Fibroblast of the aortic adventitia (primary cell): ENCODE measurements around the gene TMEM235. TPM values are rescaled to one million over a fixed set of nuclear protein-coding genes. Genes with fewer than 3 reads are reported as not detected.

Source experiments
- DNase-seq: peaks from one replicate; pipeline ENCODE4 v3.0.0-alpha.2; 2010; ENCODE audit warnings: low read depth
- H3K4me3 ChIP-seq: 2 replicates; pipeline ENCODE4 v1.5.1; 2011; ENCODE audit warnings: low read depth, mild to moderate bottlenecking, control low read depth, low read length, moderate library complexity
- CTCF ChIP-seq: IDR thresholded peaks from 2 replicates; pipeline ENCODE4 v1.5.1; 2011; ENCODE audit warnings: mild to moderate bottlenecking, low read length, control low read depth, inconsistent platforms; ENCODE audit not compliant: insufficient read depth
- total RNA-seq: library from RNA; depleted of rRNA; stranded (reverse); fragments of >200 nt; gene quantifications from 2 replicates; pipeline ENCODE4 v1.2.3, GENCODE V29; 2012; ENCODE audit warnings: low replicate concordance

TMEM235 gene
- total RNA-seq, 1 donor: not detected

- TF ChIP-seq CTCF: no peak
- no peak for DNase-seq
- peak overlapping the region; percentile 81 for H3K4me3 ChIP-seq
Observed at GRCh38 chr17:78214706-78215061, 16.7 kb upstream of the TMEM235 start.

- DNase-seq: no peak
- no peak overlapping the region for H3K4me3 ChIP-seq
- no peak for TF ChIP-seq CTCF
Observed at GRCh38 chr17:78219396-78220150, 11.9 kb upstream of the TMEM235 start.

GRCh38 chr17:78223061-78223460 is 8.4 kb upstream of the TMEM235 start:
- no peak overlapping the region for H3K4me3 ChIP-seq
- DNase-seq: no peak
- no peak for TF ChIP-seq CTCF

GRCh38 chr17:78223765-78224164 is 7.7 kb upstream of the TMEM235 start:
- no peak for TF ChIP-seq CTCF
- H3K4me3 ChIP-seq: no peak overlapping the region
- no peak for DNase-seq

- no peak for TF ChIP-seq CTCF
- H3K4me3 ChIP-seq: no peak overlapping the region
- DNase-seq: no peak
Observed at GRCh38 chr17:78224231-78225087, 7.0 kb upstream of the TMEM235 start.

GRCh38 chr17:78225088-78225865 is 6.2 kb upstream of the TMEM235 start:
- no peak for TF ChIP-seq CTCF
- DNase-seq: no peak

More at GRCh38 chr17:78225088-78225865, 6.2 kb upstream of the TMEM235 start:
- no peak overlapping the region for H3K4me3 ChIP-seq
